Upper lobe of left lung (tissue), 4 donors: ENCODE data around the gene ZDHHC14.

Source experiments
- CTCF ChIP-seq, 6 experiments: fragments of 450-650 bp in 4 of 6; fragments of 200-600 bp in 2 of 6; sonication (generic) in 2 of 6; IDR thresholded peaks; one replicate each; pipeline ENCODE4 v1.5.1; 2016 to 2019; ENCODE audit warnings: antibody characterized with exemption in 6 of 6
- EP300 ChIP-seq, 4 donors: sonication (generic); formaldehyde crosslinking; IDR thresholded peaks; one replicate each; pipeline ENCODE4 v1.5.1; 2017; ENCODE audit warnings: antibody characterized with exemption in 4 of 4, control low read depth in 2 of 4
- POLR2A ChIP-seq, 4 donors: fragments of 450-650 bp; IDR thresholded peaks; one replicate each; pipeline ENCODE4 v1.5.1; 2016 to 2017; ENCODE audit warnings: antibody characterized with exemption in 4 of 4, mild to moderate bottlenecking in 2 of 4
- POLR2AphosphoS5 ChIP-seq, 2 donors: sonication (generic); formaldehyde crosslinking; IDR thresholded peaks; one replicate each; pipeline ENCODE4 v1.5.1; 2017; ENCODE audit warnings: antibody characterized with exemption in 2 of 2

- TF ChIP-seq CTCF (IDR thresholded peaks at IDR 0.05) (no peak), POLR2A (IDR thresholded peaks at IDR 0.05) (no peak), EP300 (IDR thresholded peaks at IDR 0.05) (no peak), POLR2AphosphoS5 (IDR thresholded peaks at IDR 0.05) (no peak)
These were observed 141.5 kb downstream of the ZDHHC14 start for GRCh38 chr6:157522472-157522871.
